Measurements from ENCODE around the gene CBX8.
A peak's percentile ranks its signal among the peaks of the same experiment; 100 is the strongest.

CBX8 gene

GRCh38 chr17:79796763-79797491 lies at the start of gene CBX8:
Gene CBX8 (minus strand): TSS chr17:79797077. CDS start chr17:79796998, 79 bp downstream.
- peak; percentile 99 for DNase-seq

DNA sequence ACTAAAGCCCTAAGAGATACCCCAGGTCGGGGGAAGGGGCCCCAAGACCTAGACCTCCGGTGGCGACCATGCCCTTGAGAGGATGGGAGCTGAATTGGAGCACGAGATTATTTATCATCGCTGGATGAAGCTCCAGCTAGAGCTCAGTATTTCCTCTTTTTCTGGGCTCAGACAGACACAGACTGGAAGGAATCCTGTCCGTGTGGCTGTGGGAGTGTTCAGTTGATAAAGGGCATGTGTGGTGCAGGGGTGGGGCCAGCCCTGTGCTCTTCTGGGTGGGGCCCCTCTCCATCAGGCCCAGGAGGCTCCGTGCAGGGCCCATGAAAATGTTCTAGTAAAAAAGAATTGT lies 48.7 kb upstream of the CBX8 start:
- no peak for DNase-seq

DNA sequence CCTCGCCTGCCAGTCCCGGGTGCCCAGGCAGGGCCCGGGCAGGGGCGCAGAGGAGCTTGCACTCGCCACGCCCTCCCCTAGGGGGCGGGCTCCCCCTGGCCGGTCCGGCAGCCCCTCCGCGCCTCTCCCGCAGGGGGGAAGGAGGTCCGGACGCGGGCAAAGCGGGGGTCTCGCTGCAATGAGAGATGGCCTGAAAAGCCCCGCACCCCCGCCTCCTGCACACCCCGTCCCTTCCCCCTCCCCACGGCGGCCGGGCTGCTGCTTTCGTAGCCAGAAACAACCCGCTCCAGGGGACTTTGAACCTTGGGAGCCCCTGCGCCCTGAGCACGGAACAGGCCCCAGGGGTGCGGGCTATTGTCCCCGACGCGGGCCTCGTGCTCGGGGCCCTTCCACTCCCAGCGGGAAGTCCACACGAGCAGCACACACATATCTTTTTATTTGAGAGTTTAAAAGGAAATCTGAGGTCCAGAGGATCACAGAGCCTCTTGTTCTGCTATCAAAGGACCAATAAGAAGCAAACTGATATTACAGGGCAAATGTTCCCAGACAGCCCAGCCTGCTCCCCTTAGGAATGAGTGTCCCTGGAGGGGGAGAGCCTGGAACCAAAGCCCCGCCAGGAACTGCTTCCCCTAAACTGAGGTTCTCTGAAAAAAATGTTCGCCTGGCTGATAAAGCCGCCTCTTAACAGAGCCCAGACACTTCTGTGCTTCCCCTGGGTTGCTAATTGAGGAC lies 48.2 kb upstream of the CBX8 start:
- DNase-seq: no peak

- DNase-seq: no peak
Measured at GRCh38 chr17:79843816-79844800, 47.2 kb upstream of the CBX8 start.

DNA sequence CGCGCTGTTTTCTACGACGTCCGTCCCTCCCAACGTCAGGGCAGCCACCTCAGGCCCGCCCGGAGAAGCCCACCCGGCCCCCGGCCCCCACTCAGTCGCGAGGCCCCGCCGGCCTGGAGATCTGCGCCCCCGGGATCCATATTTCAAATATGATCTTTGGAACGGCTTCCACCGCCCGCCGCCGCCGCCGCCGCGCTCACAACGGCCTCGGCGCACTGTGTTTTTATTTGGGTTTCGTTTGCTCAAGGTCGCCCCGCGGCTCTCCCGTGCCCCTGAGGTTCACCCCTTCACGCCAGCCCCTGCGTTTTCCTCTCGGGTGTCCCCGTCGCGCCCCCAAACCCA lies 46.6 kb upstream of the CBX8 start:
- DNase-seq: no peak

DNA sequence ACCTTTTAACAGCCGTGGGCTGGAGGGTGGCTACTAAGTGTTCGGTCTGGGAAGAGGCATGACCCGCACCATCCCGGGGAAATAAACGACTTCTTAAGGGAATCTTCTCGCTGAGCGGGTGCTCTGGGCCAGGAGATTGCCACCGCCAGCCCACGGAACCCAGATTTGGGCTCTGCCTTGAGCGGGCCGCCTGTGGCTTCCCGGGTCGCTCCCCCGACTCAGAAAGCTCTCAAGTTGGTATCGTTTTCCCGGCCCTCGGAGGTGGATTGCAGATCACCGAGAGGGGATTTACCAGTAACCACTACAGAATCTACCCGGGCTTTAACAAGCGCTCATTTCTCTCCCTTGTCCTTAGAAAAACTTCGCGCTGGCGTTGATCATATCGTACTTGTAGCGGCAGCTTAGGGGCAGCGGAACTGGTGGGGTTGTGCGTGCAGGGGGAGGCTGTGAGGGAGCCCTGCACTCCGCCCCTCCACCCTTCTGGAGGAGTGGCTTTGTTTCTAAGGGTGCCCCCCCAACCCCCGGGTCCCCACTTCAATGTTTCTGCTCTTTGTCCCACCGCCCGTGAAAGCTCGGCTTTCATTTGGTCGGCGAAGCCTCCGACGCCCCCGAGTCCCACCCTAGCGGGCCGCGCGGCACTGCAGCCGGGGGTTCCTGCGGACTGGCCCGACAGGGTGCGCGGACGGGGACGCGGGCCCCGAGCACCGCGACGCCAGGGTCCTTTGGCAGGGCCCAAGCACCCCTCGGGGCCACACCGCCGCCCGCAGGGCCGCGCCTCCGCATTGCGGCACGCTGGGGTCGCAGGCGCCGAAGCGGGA lies 46.0 kb upstream of the CBX8 start:
- no peak for DNase-seq

- DNase-seq: no peak
Measured at GRCh38 chr17:79842136-79842655, 45.3 kb upstream of the CBX8 start.

DNA sequence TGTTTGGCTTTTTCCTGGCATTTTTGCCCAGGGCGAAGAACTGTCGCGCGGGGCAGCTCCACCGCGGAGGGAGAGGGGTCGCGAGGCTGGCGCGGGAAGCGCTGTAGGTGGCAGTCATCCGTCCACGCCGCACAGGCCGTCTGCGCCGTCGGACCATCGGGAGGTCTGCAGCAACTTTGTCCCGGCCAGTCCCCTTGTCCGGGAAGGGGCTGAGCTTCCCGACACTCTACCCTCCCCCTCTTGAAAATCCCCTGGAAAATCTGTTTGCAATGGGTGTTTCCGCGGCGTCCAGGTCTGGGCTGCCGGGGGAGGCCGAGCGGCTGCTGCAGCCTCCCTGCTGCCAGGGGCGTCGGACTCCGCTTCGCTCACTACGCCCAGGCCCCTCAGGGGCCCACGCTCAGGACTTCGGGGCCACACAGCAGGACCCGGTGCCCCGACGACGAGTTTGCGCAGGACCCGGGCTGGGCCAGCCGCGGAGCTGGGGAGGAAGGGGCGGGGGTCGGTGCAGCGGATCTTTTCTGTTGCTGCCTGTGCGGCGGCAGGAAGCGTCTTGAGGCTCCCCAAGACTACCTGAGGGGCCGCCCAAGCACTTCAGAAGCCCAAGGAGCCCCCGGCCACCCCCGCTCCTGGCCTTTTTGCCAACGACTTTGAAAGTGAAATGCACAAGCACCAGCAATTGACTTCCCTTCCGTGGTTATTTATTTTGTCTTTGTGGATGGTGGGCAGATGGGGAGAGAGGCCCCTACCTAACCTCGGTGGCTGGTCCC lies 44.7 kb upstream of the CBX8 start:
- no peak for DNase-seq

GRCh38 chr17:79840989-79841286 lies 44.1 kb upstream of the CBX8 start:
- no peak for DNase-seq

DNA sequence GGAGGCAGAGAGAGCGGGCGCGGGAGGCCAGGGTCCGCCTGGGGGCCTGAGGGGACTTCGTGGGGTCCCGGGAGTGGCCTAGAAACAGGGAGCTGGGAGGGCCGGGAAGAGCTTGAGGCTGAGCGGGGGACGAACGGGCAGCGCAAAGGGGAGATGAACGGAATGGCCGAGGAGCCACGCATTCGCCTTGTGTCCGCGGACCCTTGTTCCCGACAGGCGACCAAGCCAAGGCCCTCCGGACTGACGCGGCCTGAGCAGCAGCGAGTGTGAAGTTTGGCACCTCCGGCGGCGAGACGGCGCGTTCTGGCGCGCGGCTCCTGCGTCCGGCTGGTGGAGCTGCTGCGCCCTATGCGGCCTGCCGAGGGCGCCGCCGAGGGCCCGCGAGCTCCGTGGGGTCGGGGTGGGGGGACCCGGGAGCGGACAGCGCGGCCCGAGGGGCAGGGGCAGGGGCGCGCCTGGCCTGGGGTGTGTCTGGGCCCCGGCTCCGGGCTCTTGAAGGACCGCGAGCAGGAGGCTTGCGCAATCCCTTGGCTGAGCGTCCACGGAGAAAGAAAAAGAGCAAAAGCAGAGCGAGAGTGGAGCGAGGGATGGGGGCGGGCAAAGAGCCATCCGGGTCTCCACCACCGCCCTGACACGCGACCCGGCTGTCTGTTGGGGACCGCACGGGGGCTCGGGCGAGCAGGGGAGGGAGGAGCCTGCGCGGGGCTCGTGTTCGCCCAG lies 43.6 kb upstream of the CBX8 start:
- DNase-seq: peak; percentile 15

DNA sequence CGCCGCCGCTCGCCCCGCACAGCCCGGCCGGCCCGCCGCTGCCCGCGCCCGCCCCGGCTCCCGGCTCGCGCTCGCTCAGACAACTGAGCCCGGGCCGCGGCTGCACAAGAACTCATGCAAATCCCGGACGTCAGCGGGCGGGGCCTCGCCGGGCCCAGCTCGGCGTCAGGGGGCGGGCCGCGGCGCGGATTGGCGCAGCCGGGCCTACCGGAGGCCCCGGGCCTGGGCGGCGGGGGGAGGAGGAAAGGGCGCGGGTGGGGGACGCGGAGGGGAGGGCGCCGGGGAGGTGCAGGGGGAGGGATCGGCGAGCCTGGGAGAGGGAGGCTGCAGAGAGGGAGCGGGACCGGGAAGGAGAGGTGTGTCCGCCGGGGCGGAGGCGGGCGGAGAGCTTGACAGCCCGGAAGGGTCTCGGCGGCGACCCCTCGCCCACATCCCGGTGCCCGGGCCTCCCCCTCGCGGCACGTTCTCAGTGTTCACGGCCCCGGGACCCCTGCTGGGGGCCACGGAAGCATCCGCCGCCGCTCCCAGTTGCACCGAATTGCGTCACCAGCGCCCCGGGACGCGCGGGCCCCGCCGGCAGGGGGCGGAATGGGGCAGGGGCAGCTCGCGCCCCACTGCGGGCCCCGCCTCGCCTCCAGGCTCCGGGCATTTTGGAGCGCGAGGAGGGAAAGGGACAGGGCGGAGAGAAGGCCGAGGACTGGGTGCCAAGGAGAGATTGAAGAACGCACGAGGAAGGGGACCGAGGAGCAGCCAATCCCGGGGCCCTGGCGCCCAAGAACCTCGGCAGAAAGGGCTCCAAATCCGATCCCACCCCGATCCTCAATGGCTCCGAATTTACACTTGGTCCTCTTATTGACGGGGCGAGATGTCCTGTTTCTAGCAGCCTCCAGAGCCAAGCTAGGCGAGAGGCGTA lies 42.7 kb upstream of the CBX8 start, which contains the start of gene CBX4:
CBX4 (minus strand) TSS at position 85 of the 913 bp plus-strand sequence. CDS start 189 bp downstream, outside the sequence.
- peak; percentile 87 for DNase-seq

- no peak for DNase-seq
Measured at GRCh38 chr17:79838522-79839274, 41.8 kb upstream of the CBX8 start.

- no peak for DNase-seq
Measured at GRCh38 chr17:79837888-79838521, 41.1 kb upstream of the CBX8 start.

DNA sequence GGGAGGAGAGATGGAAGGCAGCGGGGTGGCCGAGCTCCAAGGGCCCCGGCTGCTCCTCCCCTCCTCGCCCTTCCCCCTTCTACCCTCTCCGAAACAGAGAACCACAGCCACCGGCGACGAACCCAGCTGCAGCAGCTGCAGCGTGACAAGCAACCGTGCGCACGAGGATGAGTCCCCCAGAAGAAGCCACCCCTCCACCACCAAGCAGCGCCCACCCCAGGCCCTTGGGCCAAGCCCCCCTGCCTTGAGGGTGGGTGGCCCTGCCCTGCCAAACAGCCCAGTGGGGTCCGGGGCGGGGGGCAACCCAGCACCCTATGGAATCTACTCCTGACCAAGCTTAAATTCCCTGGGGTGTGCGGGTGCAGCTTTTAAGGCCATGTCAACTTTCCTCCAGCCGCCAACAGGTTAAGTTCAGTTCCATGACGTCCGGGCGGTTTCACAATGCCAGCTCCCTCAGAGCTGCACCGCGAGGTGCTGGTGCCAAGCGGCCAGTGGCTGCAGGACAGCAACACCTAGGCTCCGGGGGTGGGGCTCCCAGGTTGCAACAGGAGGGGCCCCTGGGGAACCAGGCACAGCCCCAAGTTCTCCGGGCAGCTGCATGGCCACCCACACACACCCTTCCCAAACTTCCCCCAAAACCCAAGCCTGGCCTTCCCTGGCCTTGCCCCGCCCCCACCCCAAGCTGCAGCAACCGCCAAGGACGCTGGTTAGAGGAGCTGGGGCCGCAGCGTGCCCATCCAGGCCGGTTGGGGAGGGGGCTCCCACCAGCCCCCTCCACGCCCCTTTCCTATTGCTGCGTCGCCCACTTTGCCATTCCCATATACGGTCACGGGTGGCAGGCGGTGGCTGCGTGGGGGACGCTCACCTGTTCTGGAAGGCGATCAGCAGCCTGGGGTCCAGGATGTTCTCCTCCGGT lies 40.4 kb upstream of the CBX8 start:
- DNase-seq: peak; percentile 66

GRCh38 chr17:79836510-79836971 lies 39.7 kb upstream of the CBX8 start:
- DNase-seq: no peak

- DNase-seq: peak; percentile 92
Measured at GRCh38 chr17:79835953-79836509, 39.2 kb upstream of the CBX8 start.

- DNase-seq: no peak
Measured at GRCh38 chr17:79835470-79835899, 38.6 kb upstream of the CBX8 start.
